Stomach (tissue), 4 donors: ENCODE measurements around the gene KPNB1.

Experiments used
- CTCF ChIP-seq, 7 experiments: fragments of 450-650 bp in 4 of 7; fragments of 200-600 bp in 3 of 7; sonication (generic) in 3 of 7; IDR thresholded peaks; one replicate each; pipeline ENCODE4 v1.5.1; 2016 to 2019; ENCODE audit warnings: antibody characterized with exemption in 7 of 7, control low read depth in 2 of 7, mild to moderate bottlenecking in 1 of 7
- EP300 ChIP-seq: sonication (generic); formaldehyde crosslinking; IDR thresholded peaks from one replicate; pipeline ENCODE4 v1.6.1; 2017; ENCODE audit warnings: antibody characterized with exemption
- POLR2A ChIP-seq, 4 donors: fragments of 450-650 bp; IDR thresholded peaks; one replicate each; pipeline ENCODE4 v1.6.1; 2016; ENCODE audit warnings: antibody characterized with exemption in 4 of 4, control low read depth in 2 of 4, mild to moderate bottlenecking in 1 of 4, moderate library complexity in 1 of 4

DNA sequence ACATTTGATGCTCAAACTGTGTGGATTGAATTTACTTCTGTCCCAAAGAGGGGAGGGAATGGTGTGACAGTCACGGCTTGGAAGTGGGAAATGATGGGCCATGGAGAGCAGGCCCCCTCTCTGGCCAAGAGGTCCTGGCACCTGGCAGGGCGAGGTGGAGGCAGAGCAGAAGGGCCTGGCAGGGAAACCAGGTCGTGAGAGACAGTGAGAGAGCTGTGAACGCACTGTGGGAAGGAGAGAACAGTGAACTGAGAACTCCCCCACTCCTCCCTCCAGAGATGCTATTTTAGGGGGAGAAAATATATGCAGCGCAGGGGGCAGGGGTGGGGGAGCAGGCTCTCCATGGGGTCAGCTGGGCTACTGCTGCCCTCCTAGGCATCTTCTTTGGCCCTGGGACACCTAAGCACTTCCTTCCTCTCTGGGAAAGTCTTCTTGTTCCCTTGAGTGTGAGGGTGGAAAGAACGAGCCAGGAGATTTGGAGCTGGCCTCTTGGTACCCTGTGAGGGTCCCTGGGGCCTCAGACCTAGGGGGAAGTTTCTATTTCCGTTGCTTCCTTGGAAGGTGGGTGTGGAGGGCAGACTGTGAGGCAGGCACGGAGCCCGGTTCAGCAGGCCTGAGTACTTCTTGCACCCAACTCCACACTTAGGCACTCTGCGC, 66.1 kb downstream of the KPNB1 start:
- TF ChIP-seq CTCF (IDR thresholded peaks at IDR 0.05) (no peak), EP300 (no peak), POLR2A (IDR thresholded peaks at IDR 0.05) (no peak)
